Measurements from ENCODE around the gene KCTD7.

DNA sequence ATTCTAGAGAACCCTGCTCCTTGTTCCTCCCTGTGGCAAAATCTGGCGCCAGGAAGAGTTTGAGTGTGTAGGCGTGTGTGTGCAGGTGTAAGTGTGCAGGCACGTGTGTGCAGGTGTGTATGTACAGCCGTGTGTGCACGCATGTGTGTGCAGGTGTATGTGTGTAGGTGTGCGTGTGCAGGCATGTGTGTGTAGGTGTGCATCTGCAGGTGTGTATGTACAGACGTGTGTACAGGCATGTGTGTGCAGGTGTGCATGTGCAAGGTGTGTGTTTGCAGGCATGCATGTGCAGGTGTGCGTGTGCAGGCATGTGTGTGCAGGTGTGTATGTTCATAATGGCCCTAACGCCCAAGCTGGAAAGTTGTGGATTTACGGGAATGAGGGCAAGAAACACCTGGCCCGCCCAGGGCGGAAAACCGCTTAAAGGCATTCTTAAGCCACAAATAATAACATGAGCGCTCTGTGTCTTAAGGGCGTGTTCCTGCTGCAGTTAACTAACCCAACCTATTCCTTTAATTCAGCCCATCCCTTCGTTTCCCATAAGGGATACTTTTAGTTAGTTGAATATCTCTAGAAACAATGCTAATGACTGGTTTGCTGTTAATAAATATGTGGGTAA lies 34.1 kb downstream of the KCTD7 start:
- no peak for TF ChIP-seq CTCF (IDR thresholded peaks at IDR 0.05; ENCODE audit: low read depth, low read length, poor library complexity, severe bottlenecking)
- TF ChIP-seq EZH2phosphoT487 (IDR thresholded peaks at IDR 0.05; ENCODE audit: borderline replicate concordance, low read length) = no peak
